Endothelial cell of umbilical vein (primary cell): ENCODE results near the gene GNAZ. TPM values are rescaled to one million over a fixed set of nuclear protein-coding genes. Genes with fewer than 3 reads are reported as not detected.

Experiments
- BruUV-seq: library from RNA; stranded (reverse); fragments of 400-500 nt; replicated peaks from 2 replicates; lab custom pipeline; 2021; lab: Mats Ljungman, UMichigan
- CTCF ChIA-PET: fragments of 300-600, 350-600 bp; sonication (Branson Sonifier 250); formaldehyde crosslinking; loops from one replicate; lab custom pipeline; 2021; ENCODE audit warnings: antibody characterized with exemption, inconsistent platforms; lab: Charles Lee
- POLR2A ChIA-PET: fragments of 300-600, 350-600 bp; sonication (Branson Sonifier 250); formaldehyde crosslinking; loops from one replicate; lab custom pipeline; 2021; ENCODE audit warnings: antibody characterized with exemption, inconsistent platforms; lab: Charles Lee
- DNase-seq: peaks from one replicate; pipeline ENCODE4 v3.0.0-alpha.2; 2011; ENCODE audit warnings: low read depth, low spot score
- FAIRE-seq: peaks from 2 replicates; lab custom pipeline; 2011; peaks lifted over from hg19 to GRCh38; lab: Jason Lieb, UNC
- H2AFZ ChIP-seq: 2 replicates; pipeline ENCODE4 v1.6.0; 2012; ENCODE audit warnings: low read depth, low read length, control low read depth, inconsistent platforms
- H3K27ac ChIP-seq: 2 replicates; pipeline ENCODE4 v1.5.1; 2011; ENCODE audit warnings: low read depth, mild to moderate bottlenecking, control low read depth, low read length, moderate library complexity; ENCODE audit not compliant: insufficient read depth
- H3K27me3 ChIP-seq, 2 experiments: 2 replicates each; pipeline versions ENCODE4 v1.6.0 to v1.6.1; 2011; ENCODE audit warnings: low read length in 2 of 2, mixed read lengths in 1 of 2; ENCODE audit not compliant: control insufficient read depth in 2 of 2, insufficient read depth in 2 of 2
- H3K36me3 ChIP-seq, 2 experiments: 2 replicates in 1 of 2; 3 replicates in 1 of 2; pipeline ENCODE4 v1.5.1; 2011; ENCODE audit warnings: low read length in 2 of 2, mild to moderate bottlenecking in 1 of 2, moderate library complexity in 1 of 2; ENCODE audit not compliant: control insufficient read depth in 2 of 2, insufficient read depth in 2 of 2; ENCODE audit errors: extremely low read depth in 1 of 2
- H3K4me1 ChIP-seq: 3 replicates; pipeline ENCODE4 v1.5.1; 2011; ENCODE audit warnings: mild to moderate bottlenecking, low read length; ENCODE audit not compliant: control insufficient read depth, insufficient read depth; ENCODE audit errors: extremely low read depth
- H3K4me2 ChIP-seq: 2 replicates; pipeline ENCODE4 v1.6.1; 2011; ENCODE audit warnings: low read length, control low read depth, mixed read lengths; ENCODE audit not compliant: insufficient read depth
- H3K4me3 ChIP-seq, 3 experiments: fragments of 200-600 bp in 1 of 3; sonication (generic), shearing (Covaris generic) in 1 of 3; replicated peaks in 1 of 3; 2 replicates each; pipeline ENCODE4 v1.5.1; 2011 to 2016; ENCODE audit warnings: control low read depth in 3 of 3, low read length in 3 of 3, mild to moderate bottlenecking in 2 of 3, inconsistent platforms in 1 of 3, low read depth in 1 of 3, moderate library complexity in 1 of 3; ENCODE audit not compliant: insufficient read depth in 1 of 3
- H3K79me2 ChIP-seq: 2 replicates; pipeline ENCODE4 v1.6.0; 2012; ENCODE audit warnings: low read length, inconsistent platforms; ENCODE audit not compliant: control insufficient read depth, insufficient read depth
- H3K9ac ChIP-seq: replicated peaks from 2 replicates; pipeline ENCODE3; 2011; ENCODE audit warnings: low read length, control low read depth; ENCODE audit not compliant: insufficient read depth; ENCODE audit errors: extremely low read depth
- H3K9me1 ChIP-seq: replicated peaks from 3 replicates; pipeline ENCODE4 v1.6.0; 2011; ENCODE audit warnings: mild to moderate bottlenecking, low read length; ENCODE audit not compliant: control insufficient read depth, insufficient read depth; ENCODE audit errors: extremely low read depth
- H3K9me3 ChIP-seq: replicated peaks from 2 replicates; pipeline ENCODE4 v1.5.1; 2012; ENCODE audit warnings: low read length, inconsistent platforms; ENCODE audit not compliant: control insufficient read depth, insufficient read depth
- H4K20me1 ChIP-seq: replicated peaks from 2 replicates; pipeline ENCODE3; 2011; ENCODE audit warnings: mild to moderate bottlenecking, low read length; ENCODE audit not compliant: control insufficient read depth, insufficient read depth; ENCODE audit errors: extremely low read depth
- CTCF ChIP-seq, 2 donors: IDR thresholded peaks; 1 replicate in 1 of 2; 2 replicates in 1 of 2; pipeline ENCODE4 v1.5.1; 2011; ENCODE audit warnings: low read length in 2 of 2, mild to moderate bottlenecking in 2 of 2, moderate library complexity in 2 of 2, control low read depth in 1 of 2, inconsistent platforms in 1 of 2, low read depth in 1 of 2; ENCODE audit not compliant: insufficient read depth in 1 of 2; ENCODE audit errors: extremely low read depth in 1 of 2
- EZH2 ChIP-seq: IDR thresholded peaks from 2 replicates; pipeline ENCODE4 v1.6.1; 2012; ENCODE audit warnings: borderline replicate concordance, low read depth, mild to moderate bottlenecking, moderate library complexity, low read length, inconsistent platforms; ENCODE audit not compliant: severe bottlenecking
- FOS ChIP-seq: IDR thresholded peaks from 2 replicates; pipeline ENCODE4 v1.6.1; 2011; ENCODE audit warnings: mild to moderate bottlenecking, low read length, moderate library complexity, borderline replicate concordance; ENCODE audit not compliant: insufficient read depth
- GATA2 ChIP-seq: IDR thresholded peaks from 2 replicates; pipeline ENCODE4 v1.7.0; 2011; ENCODE audit warnings: low read depth, mild to moderate bottlenecking, moderate library complexity, mixed read lengths, low read length; ENCODE audit not compliant: insufficient read length, insufficient read depth
- JUN ChIP-seq: IDR thresholded peaks from 2 replicates; pipeline ENCODE4 v1.6.1; 2011; ENCODE audit warnings: borderline replicate concordance, low read depth; ENCODE audit not compliant: insufficient read length, insufficient read depth
- MAX ChIP-seq: IDR thresholded peaks from 2 replicates; pipeline ENCODE4 v1.6.1; 2011; ENCODE audit not compliant: insufficient read depth, insufficient read length
- MYC ChIP-seq: IDR thresholded peaks from one replicate; pipeline ENCODE4 v1.6.1; 2011; ENCODE audit warnings: mild to moderate bottlenecking, low read depth, low read length
- POLR2A ChIP-seq: IDR thresholded peaks from 2 replicates; pipeline ENCODE4 v1.6.1; 2012; ENCODE audit warnings: low read depth, mild to moderate bottlenecking, control low read depth, low read length
- POLR2AphosphoS5 ChIP-seq: IDR thresholded peaks from 2 replicates; pipeline ENCODE4 v1.6.1; 2012; ENCODE audit warnings: low read depth, mild to moderate bottlenecking, control low read depth, low read length, moderate library complexity; ENCODE audit not compliant: insufficient read depth
- dilution Hi-C: fragments of 300-500 bp; cut with MboI; formaldehyde crosslinking; loops from one replicate; pipeline ENCODE4 v1.15.0; 2019; ENCODE audit warnings: low sequenced_read_pairs; ENCODE audit not compliant: extremely low pct_ligation_motif_present
- intact Hi-C: fragments of 100-400 bp; cut with micrococcal nuclease; formaldehyde crosslinking; loops from one replicate; pipeline ENCODE4 v1.10.0; 2022
- polyA plus RNA-seq, 4 experiments: library from polyadenylated mRNA; depleted of rRNA in 3 of 4; stranded (reverse) in 3 of 4; unstranded in 1 of 4; fragments of >200 nt; gene quantifications; 2 replicates each; pipeline versions ENCODE4 v1.2.1 to v1.2.3, GENCODE V29; 2011 to 2012; ENCODE audit warnings: missing spikeins in 1 of 4
- total RNA-seq: library from RNA; stranded (reverse); gene quantifications from 2 replicates; pipeline ENCODE4 v1.2.3, GENCODE V29; 2021

The GNAZ gene
- total and polyA plus RNA-seq, 2 donors (not counting 3 experiments of a cell fraction or from before 2014, with no cell fraction given), result 0.44 to 0.86 TPM

GRCh38 chr22:23084453-23085350 is 14.4 kb downstream of the GNAZ start:
- intact Hi-C loops (no loop called here), dilution Hi-C loops (no loop called here)
- FAIRE-seq (no peak), DNase-seq (no peak)
- Histone ChIP-seq H2AFZ (no peak overlapping the region), H3K4me2 (no peak overlapping the region), H3K4me3 (no peak overlapping the region), H3K4me1 (no peaks in the 10 kb centered on the region), H3K27ac (no peak overlapping the region), H3K27me3 (no peaks in the 10 kb centered on the region), H3K36me3 (no peaks in the 10 kb centered on the region), H3K9me1 (no peaks in the 10 kb centered on the region), H3K79me2 (no peaks in the 10 kb centered on the region), H3K9ac (no peak overlapping the region), H4K20me1 (no peaks in the 10 kb centered on the region), H3K9me3 (no peaks in the 10 kb centered on the region)
- no peak for TF ChIP-seq POLR2A
- TF ChIP-seq CTCF (IDR thresholded peaks at IDR 0.05; ENCODE audit: extremely low read depth in 1 of 2, insufficient read depth in 1 of 2, low read depth in 1 of 2, low read length in 2 of 2), result no peak
- no peak for TF ChIP-seq EZH2
- no peak for TF ChIP-seq FOS
- no peak for TF ChIP-seq MAX
- no peak for TF ChIP-seq MYC
- TF ChIP-seq POLR2AphosphoS5, result no peak
- no peak for TF ChIP-seq JUN
- TF ChIP-seq GATA2, result no peak
- BruUV-seq, result no TSS peak
- CTCF ChIA-PET, result interaction anchor here (1.2 kb wide), 1 partner anchor 15 kb away, joined by 7 read pairs; the partner anchor contains the start of gene GNAZ
- POLR2A ChIA-PET, result no interaction called here
